Adrenal gland (tissue), 12 donors: Measurements from ENCODE around the gene PEA15. TPM values are rescaled to one million over a fixed set of nuclear protein-coding genes. Genes with fewer than 3 reads are reported as not detected.

Experiments
- DNase-seq, 7 donors: peaks; one replicate each; pipeline ENCODE4 v3.0.0-alpha.2; 2019 to 2020
- H3K27ac ChIP-seq, 5 donors: fragments of 200-600 bp; sonication (generic) in 4 of 5; 1 replicate in 3 of 5; 2 replicates in 2 of 5; pipeline versions ENCODE4 v1.5.1 to v1.8.0; 2016 to 2020; ENCODE audit warnings: mild to moderate bottlenecking in 1 of 5
- H3K27me3 ChIP-seq: fragments of 200-600 bp; 2 replicates; pipeline ENCODE4 v1.8.0; 2021
- H3K36me3 ChIP-seq, 2 donors: fragments of 200-600 bp; replicated peaks in 1 of 2; 1 replicate in 1 of 2; 2 replicates in 1 of 2; pipeline versions ENCODE4 v1.5.1 to v1.8.0; 2018 to 2022
- H3K4me1 ChIP-seq, 2 donors: fragments of 200-600 bp; replicated peaks in 1 of 2; 1 replicate in 1 of 2; 2 replicates in 1 of 2; pipeline versions ENCODE4 v1.5.1 to v1.8.0; 2018 to 2021
- H3K4me3 ChIP-seq, 4 donors: fragments of 200-600 bp; sonication (generic) in 3 of 4; one replicate each; pipeline ENCODE4 v1.5.1; 2016 to 2018
- H3K9me3 ChIP-seq, 3 donors: fragments of 200-600 bp; sonication (generic) in 1 of 3; replicated peaks in 1 of 3; 1 replicate in 2 of 3; 2 replicates in 1 of 3; pipeline versions ENCODE4 v1.5.1 to v1.8.0; 2016 to 2021
- CTCF ChIP-seq, 6 experiments: fragments of 450-650 bp in 4 of 6; fragments of 200-600 bp in 2 of 6; sonication (generic) in 1 of 6; IDR thresholded peaks; 1 replicate in 5 of 6; 2 replicates in 1 of 6; pipeline versions ENCODE4 v1.5.1 to v1.8.0; 2016 to 2021; ENCODE audit warnings: antibody characterized with exemption in 6 of 6, mild to moderate bottlenecking in 2 of 6, moderate library complexity in 1 of 6
- POLR2A ChIP-seq, 2 donors: fragments of 450-650 bp; IDR thresholded peaks; one replicate each; pipeline ENCODE4 v1.6.1; 2017; ENCODE audit warnings: antibody characterized with exemption in 2 of 2, mild to moderate bottlenecking in 2 of 2, moderate library complexity in 1 of 2
- WGBS, 4 donors: extraction: QIAGEN DNeasy Blood & Tissue Kit in 2 of 4; methylation state at CpG; one replicate each; pipeline versions ENCODE4 v1.1.5 to v1.1.7; 2013 to 2017; 5-methylcytosine and 5-hydroxymethylcytosine counted together
- intact Hi-C, 2 donors: fragments of 100-400 bp; cut with DNase I; formaldehyde crosslinking; loops; one replicate each; pipeline versions ENCODE4 v1.14.1 to v1.15.0; 2022 to 2023
- polyA plus RNA-seq, 3 donors: library from polyadenylated mRNA; stranded (reverse); fragments of 200-250 nt in 2 of 3; fragments of 350-450 nt in 1 of 3; fragmentation: Illumina TruSeq in 1 of 3; extraction: RNeasy Lipid Tissue Mini Kit (QIAGEN cat#74804) in 1 of 3; gene quantifications; one replicate each; pipeline ENCODE4 v1.2.3, GENCODE V29; 2013 to 2014
- total RNA-seq, 9 donors: library from RNA; depleted of rRNA in 4 of 9; stranded (reverse); fragments of >200 nt in 4 of 9; fragments of 120-200 nt in 1 of 9; fragmentation: NEBNext Ultra II Directional in 1 of 9; extraction: Animal tissue kit (Norgen Biotek cat#: 25700) in 1 of 9; gene quantifications; one replicate each; pipeline versions ENCODE4 v1.1.0 to v1.2.4, GENCODE V29; 2013 to 2023
- donor health status: healthy with polysubstance abuse.
- donor health status: Bipolar disorder and iron deficiency.
- donor health status: DM: yes; HTN: yes; CAD: no.
- donor health status: DM: no; HTN: no; CAD: no.
- donor health status: DM: no; HTN: no; CAD: no.
- donor health status: DM: yes; HTN: yes; CAD: no.

The PEA15 gene
- total and polyA plus RNA-seq, 12 donors: 40.6 to 445 (median 106) TPM

- Histone ChIP-seq H3K9me3 (no peaks in the 10 kb centered on the region), H3K4me3 (no peak overlapping the region), H3K36me3 (peaks cover 0 to 29% of the 10 kb centered on the region in 2 donors), H3K27me3 (no peaks in the 10 kb centered on the region), H3K27ac (peak overlapping the region in 3 of 5 donors; percentile 31 to 94 (median 60)), H3K4me1 (peaks cover 19 to 56% of the 10 kb centered on the region in 2 donors)
- intact Hi-C loops: loop anchor here in 1 of 2 donors (5.0 kb wide), 1 partner anchor 49 kb away; no protein-coding TSS in a partner anchor
- TF ChIP-seq POLR2A (IDR thresholded peaks at IDR 0.05) (no peak), CTCF (IDR thresholded peaks at IDR 0.05) (no peak)
- DNase-seq: peak in 1 of 7 donors; percentile 50
- WGBS, 4 donors: 56 to 65% (median 61%) methylated on average over 6 of the region's 6 CpGs
Measured at GRCh38 chr1:160208557-160209320, 3.6 kb downstream of the PEA15 start.

GRCh38 chr1:160209321-160210046 is 4.3 kb downstream of the PEA15 start:
- intact Hi-C loops: loop anchor here in 1 of 2 donors (5.0 kb wide), 1 partner anchor 48 kb away; no protein-coding TSS in a partner anchor
- peak; percentile 60 to 90 (median 73) for DNase-seq
- Histone ChIP-seq H3K4me3 (no peak overlapping the region), H3K9me3 (no peaks in the 10 kb centered on the region), H3K27ac (peak overlapping the region in 4 of 5 donors; percentile 0 to 94 (median 46)), H3K27me3 (no peaks in the 10 kb centered on the region), H3K4me1 (peaks cover 19 to 56% of the 10 kb centered on the region in 2 donors), H3K36me3 (peaks cover 0 to 37% of the 10 kb centered on the region in 2 donors)
- TF ChIP-seq POLR2A (IDR thresholded peaks at IDR 0.05) (no peak), CTCF (IDR thresholded peaks at IDR 0.05) (no peak)
- WGBS, 4 donors: 28 to 33% (median 29%) methylated on average over 6 to 7 of the region's 7 CpGs

GRCh38 chr1:160210561-160210960 is 5.4 kb downstream of the PEA15 start:
- TF ChIP-seq POLR2A (IDR thresholded peaks at IDR 0.05) (no peak), CTCF (IDR thresholded peaks at IDR 0.05) (no peak)
- peak overlapping the region in 2 of 5 donors; percentile 60 to 94 for H3K27ac ChIP-seq
- intact Hi-C loops: no loop called here
- no peaks in the 10 kb centered on the region for H3K9me3 ChIP-seq
- DNase-seq: peak in 1 of 7 donors; percentile 54
- peaks cover 0 to 48% of the 10 kb centered on the region in 2 donors for H3K36me3 ChIP-seq
- no peak overlapping the region for H3K4me3 ChIP-seq
- WGBS, 4 donors: 38 to 48% (median 41%) methylated on average over 5 of the region's 5 CpGs
- H3K4me1 ChIP-seq: peaks cover 19 to 51% of the 10 kb centered on the region in 2 donors
- H3K27me3 ChIP-seq: no peaks in the 10 kb centered on the region
